ENCODE data around the gene SH3GLB2. TPM values are rescaled to one million over a fixed set of nuclear protein-coding genes. Genes with fewer than 3 reads are reported as not detected.

Gene SH3GLB2
- total and polyA plus RNA-seq, 3 donors from 2014 or later: 62.3 to 92.2 (median 88.8) TPM

- no peaks in the 10 kb centered on the region for H3K27me3 ChIP-seq
- DNase-seq: no peak
- intact Hi-C loops (cut with DNase I; ENCODE audit: low total_unique reads): no loop called here
- H3K4me1 ChIP-seq: no peaks in the 10 kb centered on the region
- no peaks in the 10 kb centered on the region for H3K36me3 ChIP-seq (ENCODE audit: low read depth, missing control alignments)
- H3K4me3 ChIP-seq: no peak overlapping the region
- no peak overlapping the region for H3K27ac ChIP-seq
- TF ChIP-seq CTCF (IDR thresholded peaks at IDR 0.05): no peak
- TF ChIP-seq POLR2A (IDR thresholded peaks at IDR 0.05): no peak
- no peaks in the 10 kb centered on the region for H3K9me3 ChIP-seq
- 95% methylated on average over 8 of the region's 8 CpGs for WGBS, 2 donors
These were observed 36.4 kb upstream of the SH3GLB2 start for GRCh38 chr9:129064499-129064908.

- no peak overlapping the region for H3K27ac ChIP-seq
- 83 to 93% methylated on average over 1 to 9 of the region's 9 CpGs for WGBS, 2 donors
- no peak for DNase-seq
- TF ChIP-seq POLR2A (IDR thresholded peaks at IDR 0.05): no peak
- no peak for TF ChIP-seq CTCF (IDR thresholded peaks at IDR 0.05)
- no peaks in the 10 kb centered on the region for H3K4me1 ChIP-seq
- H3K27me3 ChIP-seq: no peaks in the 10 kb centered on the region
- no peaks in the 10 kb centered on the region for H3K9me3 ChIP-seq
- H3K4me3 ChIP-seq: no peak overlapping the region
- intact Hi-C loops (cut with DNase I; ENCODE audit: low total_unique reads): no loop called here
- no peaks in the 10 kb centered on the region for H3K36me3 ChIP-seq (ENCODE audit: low read depth, missing control alignments)
These were observed 34.9 kb upstream of the SH3GLB2 start for GRCh38 chr9:129063061-129063460.

- no peak overlapping the region for H3K4me3 ChIP-seq
- H3K27me3 ChIP-seq: no peaks in the 10 kb centered on the region
- no peak for DNase-seq
- intact Hi-C loops (cut with DNase I; ENCODE audit: low total_unique reads): no loop called here
- no peak overlapping the region for H3K27ac ChIP-seq
- 95% methylated on average over 5 to 12 of the region's 12 CpGs for WGBS, 2 donors
- H3K4me1 ChIP-seq: no peaks in the 10 kb centered on the region
- H3K9me3 ChIP-seq: no peaks in the 10 kb centered on the region
- H3K36me3 ChIP-seq (ENCODE audit: low read depth, missing control alignments): no peaks in the 10 kb centered on the region
- TF ChIP-seq CTCF (IDR thresholded peaks at IDR 0.05) (no peak), POLR2A (IDR thresholded peaks at IDR 0.05) (no peak)
These were observed 32.9 kb upstream of the SH3GLB2 start for GRCh38 chr9:129060991-129061390.

GRCh38 chr9:129059796-129060785, 32.0 kb upstream of the SH3GLB2 start:
- 88 to 91% methylated on average over 23 to 29 of the region's 37 CpGs for WGBS, 2 donors

More at GRCh38 chr9:129059796-129060785, 32.0 kb upstream of the SH3GLB2 start:
- no peaks in the 10 kb centered on the region for H3K4me1 ChIP-seq
- no peak overlapping the region for H3K27ac ChIP-seq
- intact Hi-C loops (cut with DNase I; ENCODE audit: low total_unique reads): no loop called here
- TF ChIP-seq POLR2A (IDR thresholded peaks at IDR 0.05) (no peak), CTCF (IDR thresholded peaks at IDR 0.05) (no peak)
- DNase-seq: no peak
- H3K27me3 ChIP-seq: no peaks in the 10 kb centered on the region
- H3K36me3 ChIP-seq (ENCODE audit: low read depth, missing control alignments): no peaks in the 10 kb centered on the region
- no peaks in the 10 kb centered on the region for H3K9me3 ChIP-seq
- no peak overlapping the region for H3K4me3 ChIP-seq

Measured in testis (tissue), 3 donors.